Smooth muscle cell (in vitro differentiated cells): ENCODE results near the gene LRMDA. TPM values are rescaled to one million over a fixed set of nuclear protein-coding genes. Genes with fewer than 3 reads are reported as not detected.

Experiments used
- DNase-seq: peaks from one replicate; lab custom pipeline; 2025; ENCODE audit not compliant: unreplicated experiment; lab: John Stamatoyannopoulos, UW
- H2AFZ ChIP-seq: fragments of 200-600 bp; sonication (generic); 2 replicates; pipeline ENCODE4 v1.6.0; 2016; ENCODE audit warnings: antibody characterized with exemption, low read depth, mild to moderate bottlenecking
- H3F3A ChIP-seq: fragments of 200-600 bp; sonication (generic); 2 replicates; pipeline ENCODE4 v1.6.0; 2017; ENCODE audit warnings: antibody characterized with exemption, low read depth
- H3K27ac ChIP-seq: fragments of 200-600 bp; sonication (generic); 2 replicates; pipeline ENCODE4 v1.5.1; 2016; ENCODE audit warnings: low read depth, mild to moderate bottlenecking
- H3K27me3 ChIP-seq: fragments of 200-600 bp; sonication (generic); 2 replicates; pipeline ENCODE4 v1.6.1; 2016; ENCODE audit warnings: low read depth, mild to moderate bottlenecking
- H3K36me3 ChIP-seq: fragments of 200-600 bp; sonication (generic); 2 replicates; pipeline ENCODE4 v1.5.1; 2016; ENCODE audit warnings: low read depth
- H3K4me1 ChIP-seq: fragments of 200-600 bp; sonication (generic); 2 replicates; pipeline ENCODE4 v1.5.1; 2016; ENCODE audit warnings: low read depth
- H3K4me2 ChIP-seq: fragments of 200-600 bp; sonication (generic); 2 replicates; pipeline ENCODE4 v1.6.0; 2016; ENCODE audit warnings: mild to moderate bottlenecking
- H3K4me3 ChIP-seq: fragments of 200-600 bp; sonication (generic); 2 replicates; pipeline ENCODE4 v1.5.1; 2016; ENCODE audit warnings: mild to moderate bottlenecking
- H3K79me2 ChIP-seq: fragments of 200-600 bp; sonication (generic); 2 replicates; pipeline ENCODE4 v1.6.0; 2016; ENCODE audit warnings: low read depth, mild to moderate bottlenecking
- H3K9ac ChIP-seq: fragments of 200-600 bp; sonication (generic); 2 replicates; pipeline ENCODE4 v1.6.0; 2016; ENCODE audit warnings: low read depth
- H3K9me3 ChIP-seq: fragments of 200-600 bp; sonication (generic); replicated peaks from 2 replicates; pipeline ENCODE4 v1.5.1; 2016; ENCODE audit warnings: low read depth
- H4K20me1 ChIP-seq: fragments of 200-600 bp; sonication (generic); 2 replicates; pipeline ENCODE4 v1.6.0; 2016; ENCODE audit warnings: low read depth
- CTCF ChIP-seq: fragments of 200-600 bp; sonication (generic); IDR thresholded peaks from 2 replicates; pipeline ENCODE4 v1.5.1; 2017; ENCODE audit warnings: borderline replicate concordance, mild to moderate bottlenecking, antibody characterized with exemption; ENCODE audit not compliant: insufficient read depth, poor library complexity, severe bottlenecking
- WGBS: methylation state at CpG from one replicate; pipeline ENCODE4 v1.1.7; 2016; ENCODE audit warnings: low lambda C conversion rate; 5-methylcytosine and 5-hydroxymethylcytosine counted together
- polyA plus RNA-seq: library from polyadenylated mRNA; unstranded; fragments of >200 nt; fragmentation: Nextera tagmentation; extraction: Ambion mirVana; gene quantifications from 2 replicates; pipeline ENCODE4 v1.2.1, GENCODE V29; 2016
- total RNA-seq: library from RNA; depleted of rRNA; stranded (reverse); fragments of >200 nt; gene quantifications from 2 replicates; pipeline ENCODE4 v1.2.3, GENCODE V29; 2014

The LRMDA gene
- total and polyA plus RNA-seq, 2 experiments from 2014 or later, result 1.5 to 1.6 TPM

GRCh38 chr10:75845176-75845947 lies 413.9 kb downstream of the LRMDA start:
- no peak overlapping the region for H3K27ac ChIP-seq
- H3K4me3 ChIP-seq, result no peak overlapping the region
- H3K27me3 ChIP-seq, result no peaks in the 10 kb centered on the region
- H3K4me2 ChIP-seq, result no peak overlapping the region
- no peak overlapping the region for H3K9ac ChIP-seq
- no peak for DNase-seq
- TF ChIP-seq CTCF, result no peak
- H3K9me3 ChIP-seq, result no peaks in the 10 kb centered on the region
- no peak overlapping the region for H2AFZ ChIP-seq
- no peaks in the 10 kb centered on the region for H3K36me3 ChIP-seq
- no peaks in the 10 kb centered on the region for H3F3A ChIP-seq
- H4K20me1 ChIP-seq, result no peaks in the 10 kb centered on the region
- H3K79me2 ChIP-seq, result no peaks in the 10 kb centered on the region
- no peaks in the 10 kb centered on the region for H3K4me1 ChIP-seq
- 78% methylated on average over 8 of the region's 8 CpGs for WGBS

- H3K79me2 ChIP-seq, result no peaks in the 10 kb centered on the region
- no peaks in the 10 kb centered on the region for H3K9me3 ChIP-seq
- no peak overlapping the region for H3K9ac ChIP-seq
- H2AFZ ChIP-seq, result no peak overlapping the region
- TF ChIP-seq CTCF, result no peak
- H3K4me1 ChIP-seq, result no peaks in the 10 kb centered on the region
- no peaks in the 10 kb centered on the region for H4K20me1 ChIP-seq
- no peaks in the 10 kb centered on the region for H3F3A ChIP-seq
- no peaks in the 10 kb centered on the region for H3K27me3 ChIP-seq
- H3K36me3 ChIP-seq, result no peaks in the 10 kb centered on the region
- H3K4me2 ChIP-seq, result no peak overlapping the region
- no peak overlapping the region for H3K27ac ChIP-seq
- no peak for DNase-seq
- no peak overlapping the region for H3K4me3 ChIP-seq
These were observed 416.1 kb downstream of the LRMDA start for GRCh38 chr10:75847477-75847876.

GRCh38 chr10:75851580-75852345 lies 420.3 kb downstream of the LRMDA start:
- WGBS, result 81% methylated on average over 5 of the region's 5 CpGs
- Histone ChIP-seq H3K27me3 (no peaks in the 10 kb centered on the region), H3K4me3 (no peak overlapping the region), H3K4me2 (no peak overlapping the region), H4K20me1 (no peaks in the 10 kb centered on the region), H3K9ac (no peak overlapping the region), H3K9me3 (no peaks in the 10 kb centered on the region), H2AFZ (no peak overlapping the region), H3K4me1 (no peaks in the 10 kb centered on the region), H3K36me3 (no peaks in the 10 kb centered on the region), H3F3A (no peaks in the 10 kb centered on the region), H3K79me2 (no peaks in the 10 kb centered on the region), H3K27ac (no peak overlapping the region)
- no peak for TF ChIP-seq CTCF
- DNase-seq, result no peak
